ENCODE results near the gene PRTFDC1.

- TF ChIP-seq TAF1 (IDR thresholded peaks at IDR 0.05; ENCODE audit: borderline replicate concordance, insufficient read depth, low read length) (no peak), POLR2AphosphoS5 (IDR thresholded peaks at IDR 0.05; ENCODE audit: low read depth, low read length) (no peak), REST (IDR thresholded peaks at IDR 0.05; ENCODE audit: insufficient read depth in 1 of 2, low read depth in 2 of 2, low read length in 2 of 2) (no peak), SIN3A (IDR thresholded peaks at IDR 0.05; ENCODE audit: borderline replicate concordance, insufficient read depth, low read length) (no peak), FOXP2 (optimal IDR thresholded peaks at IDR 0.05; ENCODE audit: borderline replicate concordance, extremely low read depth, extremely low read length, insufficient read depth) (no peak)
These were observed 109.2 kb downstream of the PRTFDC1 start for GRCh38 chr10:24843256-24843655.
